GM21360 (cell line): ENCODE measurements around the gene OR8H3.
"Not testable (repeated sequence)": the region's sequence is repeated elsewhere in the genome, so short reads cannot be mapped to it uniquely, and the experiment has no call there.

Experiments used
- ATAC-seq: cut with Tn5 transposase; IDR thresholded peaks from one replicate; pipeline ENCODE4 v1.9.1; 2021; ENCODE audit warnings: mild to moderate bottlenecking, moderate library complexity; ENCODE audit not compliant: unreplicated experiment

Gene OR8H3, protein sequence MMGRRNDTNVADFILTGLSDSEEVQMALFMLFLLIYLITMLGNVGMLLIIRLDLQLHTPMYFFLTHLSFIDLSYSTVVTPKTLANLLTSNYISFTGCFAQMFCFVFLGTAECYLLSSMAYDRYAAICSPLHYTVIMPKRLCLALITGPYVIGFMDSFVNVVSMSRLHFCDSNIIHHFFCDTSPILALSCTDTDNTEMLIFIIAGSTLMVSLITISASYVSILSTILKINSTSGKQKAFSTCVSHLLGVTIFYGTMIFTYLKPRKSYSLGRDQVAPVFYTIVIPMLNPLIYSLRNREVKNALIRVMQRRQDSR

DNA sequence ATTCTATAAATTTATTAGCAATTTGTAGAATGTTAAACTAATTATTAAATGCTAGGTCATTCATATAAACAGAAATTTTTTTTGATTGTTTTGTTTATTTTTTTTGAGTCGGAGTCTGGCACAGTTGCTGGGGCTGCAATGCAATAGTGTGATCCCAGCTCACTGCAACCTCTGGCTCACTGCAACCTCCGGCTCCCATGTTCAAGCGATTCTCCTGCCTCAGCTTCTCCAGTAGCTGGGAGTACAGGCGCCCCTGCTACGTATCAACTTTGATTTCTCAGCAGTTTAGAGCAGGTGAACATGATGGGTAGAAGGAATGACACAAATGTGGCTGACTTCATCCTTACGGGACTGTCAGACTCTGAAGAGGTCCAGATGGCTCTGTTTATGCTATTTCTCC is at the start of gene OR8H3:
TSS of gene OR8H3 (plus strand) at position 301 of the 400 bp plus-strand sequence. CDS start at position 301, 0 bp downstream.
- no peak for ATAC-seq

DNA sequence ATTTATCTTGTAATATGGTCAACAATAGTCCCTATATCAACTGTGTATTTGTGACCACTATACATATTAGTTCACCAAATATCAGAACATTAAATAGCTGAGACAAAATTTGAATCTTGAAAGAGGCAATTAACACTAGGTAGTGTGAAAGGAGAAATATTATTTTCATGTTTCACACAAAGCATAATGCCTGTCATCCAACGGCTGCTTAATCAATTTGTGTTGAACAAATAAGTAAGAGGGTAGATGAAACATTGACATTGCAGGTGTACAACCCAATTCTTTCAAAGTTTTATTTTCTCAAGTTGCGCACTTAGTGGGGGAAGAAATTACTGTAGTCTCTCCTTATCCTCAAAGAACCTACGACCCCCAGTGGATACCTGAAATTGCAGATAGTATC is 32.5 kb upstream of the OR8H3 start:
- no peak for ATAC-seq

DNA sequence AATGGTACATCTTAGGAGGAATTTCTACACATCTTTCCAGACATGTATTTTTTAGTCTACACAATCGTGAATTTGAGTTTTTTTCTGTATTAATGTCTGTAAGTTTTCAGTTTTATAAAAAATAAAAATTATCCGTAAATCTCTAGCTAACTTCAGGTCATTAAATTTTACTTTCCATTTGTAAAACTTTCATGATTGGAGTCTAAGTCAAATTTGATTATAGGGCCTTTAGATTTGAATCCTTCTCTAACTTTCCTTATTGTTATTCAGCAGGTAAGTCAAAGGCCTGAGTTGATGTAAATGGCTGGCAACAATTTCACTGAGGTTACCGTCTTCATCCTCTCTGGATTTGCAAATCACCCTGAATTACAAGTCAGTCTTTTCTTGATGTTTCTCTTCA is 29.2 kb upstream of the OR8H3 start, which contains the start of gene OR8I2:
TSS of gene OR8I2 (plus strand) at position 301 of the 400 bp plus-strand sequence. CDS start at position 301, 0 bp downstream.
- no peak for ATAC-seq

DNA sequence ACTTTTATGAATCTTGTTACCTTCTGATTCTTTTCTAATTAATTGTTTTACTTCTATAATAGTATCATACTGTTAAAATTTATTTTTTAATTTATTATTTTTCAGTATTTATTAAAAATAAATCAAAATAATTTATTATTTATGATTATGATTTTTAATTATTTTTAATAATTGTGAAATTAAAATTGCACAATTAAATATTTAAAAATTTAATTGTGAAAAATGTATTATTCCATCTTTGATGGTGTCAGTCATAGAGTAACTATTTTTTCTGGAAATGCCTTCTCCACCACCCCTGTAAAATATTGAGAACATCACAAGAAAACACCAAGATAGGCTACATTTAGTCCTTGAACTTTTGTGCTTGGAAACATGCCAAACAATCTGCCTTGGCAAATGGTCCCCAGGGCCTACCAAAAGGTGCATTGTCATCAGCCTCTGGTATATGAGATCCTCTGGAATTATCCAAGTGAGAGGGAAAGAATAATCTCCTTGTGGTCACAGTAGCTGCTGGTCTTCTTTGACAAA is 18.9 kb upstream of the OR8H3 start, which contains the start of gene OR8H2:
TSS of gene OR8H2 (plus strand) at position 478 of the 528 bp plus-strand sequence. CDS start 1,356 bp downstream, outside the sequence.
- no peak for ATAC-seq

DNA sequence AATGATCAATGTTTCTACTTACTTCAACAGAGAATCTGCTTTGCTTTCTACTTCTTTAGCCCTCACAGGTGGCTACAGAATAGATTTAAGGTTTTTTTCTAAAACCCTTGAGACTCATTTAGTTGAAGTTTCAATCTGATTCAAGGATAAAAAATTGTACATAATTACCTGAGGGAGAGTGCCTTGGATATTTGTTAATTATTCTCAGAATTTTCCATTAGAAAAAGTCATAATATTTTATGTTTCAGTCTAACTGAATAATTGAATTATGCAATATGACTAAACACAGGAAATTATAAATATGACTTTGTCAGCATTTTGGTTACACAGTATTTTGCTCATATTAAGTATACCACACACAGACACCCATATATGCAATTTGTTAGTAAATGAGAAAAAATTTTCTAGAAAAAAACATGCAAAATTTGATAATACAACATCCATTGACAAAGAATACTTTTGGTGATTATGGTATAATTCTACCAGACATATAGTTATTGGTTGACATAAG is 18.0 kb downstream of the OR8H3 start, which contains the start of gene OR8J3:
TSS of gene OR8J3 (minus strand) at position 51 of the 511 bp plus-strand sequence. CDS start 2,483 bp downstream, outside the sequence.
- ATAC-seq: no peak

DNA sequence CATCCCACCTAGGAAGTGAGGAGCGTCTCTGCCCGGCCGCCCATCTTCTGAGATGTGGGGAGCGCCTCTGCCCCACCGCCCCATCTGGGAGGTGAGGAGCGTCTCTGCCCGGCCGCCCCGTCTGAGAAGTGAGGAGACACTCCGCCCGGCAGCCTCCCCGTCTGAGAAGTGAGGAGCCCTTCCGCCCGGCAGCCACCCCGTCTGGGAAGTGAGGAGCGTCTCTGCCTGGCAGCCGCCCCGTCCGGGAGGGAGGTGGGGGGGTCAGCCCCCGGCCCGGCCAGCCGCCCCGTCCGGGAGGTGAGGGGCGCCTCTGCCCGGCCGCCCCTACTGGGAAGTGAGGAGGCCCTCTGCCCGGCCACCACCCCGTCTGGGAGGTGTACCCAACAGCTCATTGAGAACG is 21.5 kb downstream of the OR8H3 start:
- not testable (repeated sequence) for ATAC-seq

DNA sequence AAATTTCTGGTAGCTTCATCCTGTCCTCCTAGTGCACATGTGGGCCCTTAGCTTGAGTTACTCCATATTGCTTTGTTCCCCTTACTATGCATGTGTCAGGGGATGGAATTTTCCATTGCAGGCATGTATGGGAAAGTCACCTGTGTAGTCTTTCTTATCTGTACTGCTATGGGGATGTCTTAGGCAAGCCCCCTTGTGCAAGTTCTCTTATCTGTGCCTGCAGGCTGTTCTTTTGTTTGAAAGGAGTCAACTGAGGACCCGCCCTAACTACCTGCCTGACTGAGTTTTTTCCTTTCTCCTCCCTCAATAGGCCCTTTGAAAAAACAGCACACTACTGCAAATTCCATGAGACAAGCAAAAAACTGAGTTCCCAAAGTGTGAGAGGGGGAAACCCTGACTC is 29.2 kb downstream of the OR8H3 start:
- no peak for ATAC-seq

GRCh38 chr11:56152333-56152732 is 30.2 kb downstream of the OR8H3 start:
- no peak for ATAC-seq

GRCh38 chr11:56160217-56160616 is 38.0 kb downstream of the OR8H3 start, which contains the start of gene OR8K5:
TSS of gene OR8K5 (minus strand) at chr11:56160317. CDS start at chr11:56160317, 0 bp downstream.
- no peak for ATAC-seq

DNA sequence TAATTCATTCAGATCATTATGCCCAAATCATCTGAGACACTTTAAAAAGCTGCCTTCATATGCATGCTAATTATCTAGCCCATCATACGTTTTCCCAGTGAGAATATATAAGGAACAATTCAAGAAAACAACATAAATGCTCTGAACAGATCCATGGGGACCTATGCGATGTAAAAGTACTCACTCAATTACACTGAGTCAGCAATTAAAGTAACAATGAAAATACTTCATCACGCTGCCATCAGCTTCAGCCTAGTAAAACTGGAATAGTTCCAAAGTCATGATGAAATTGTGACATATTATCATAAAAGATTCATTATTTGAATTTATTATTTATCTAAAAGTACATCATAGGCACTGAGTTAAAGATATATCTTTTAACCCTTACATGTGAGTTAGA is 41.6 kb downstream of the OR8H3 start:
- no peak for ATAC-seq

GRCh38 chr11:56172256-56172830 is 50.2 kb downstream of the OR8H3 start:
- no peak for ATAC-seq
